ENCODE data around the gene HSPB7. TPM values are rescaled to one million over a fixed set of nuclear protein-coding genes. Genes with fewer than 3 reads are reported as not detected.

HSPB7 gene
- total RNA-seq, 1 experiment from 2014 or later, result not detected

DNA sequence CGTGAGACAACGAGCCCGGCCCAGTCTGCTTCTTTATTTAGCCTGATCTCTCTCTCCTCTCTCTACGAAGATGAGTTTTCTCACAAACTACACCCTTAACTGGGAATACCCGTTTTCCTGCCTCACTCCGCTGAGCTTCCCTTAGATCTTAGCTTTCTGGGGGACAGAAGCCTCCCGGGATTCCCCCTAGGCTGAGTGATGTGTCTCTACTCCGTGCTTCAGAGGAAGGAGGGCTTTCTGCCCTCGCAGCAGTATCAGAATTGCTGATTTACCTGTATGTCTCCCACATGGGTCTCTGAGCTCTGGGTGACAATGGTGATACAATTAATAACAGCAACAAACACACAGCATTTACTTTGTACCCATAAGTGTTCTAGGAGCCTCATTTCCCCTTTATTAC, 43.0 kb downstream of the HSPB7 start:
- no peak overlapping the region for H2BK15ac ChIP-seq (ENCODE audit: low read depth, low read length)
- H3T11ph ChIP-seq (ENCODE audit: low read length), result no peak overlapping the region
- no peaks in the 10 kb centered on the region for H3K27me3 ChIP-seq (ENCODE audit: insufficient read depth, low read length)
- no peak overlapping the region for H2AK5ac ChIP-seq (ENCODE audit: insufficient read length, low read length)
- no peak overlapping the region for H3K14ac ChIP-seq (ENCODE audit: insufficient read depth, low read length)
- no peaks in the 10 kb centered on the region for H3K4me1 ChIP-seq (ENCODE audit: insufficient read depth, low read length)
- no peak overlapping the region for H3K56ac ChIP-seq (ENCODE audit: insufficient read length, low read depth, low read length)
- DNase-seq, result no peak
- H4K8ac ChIP-seq (replicated peaks; ENCODE audit: insufficient read length, low read depth, low read length), result no peak overlapping the region
- no peak overlapping the region for H3K18ac ChIP-seq (ENCODE audit: insufficient read length, low read depth, low read length)
- no peak overlapping the region for H2AFZ ChIP-seq (ENCODE audit: low read length)
- Mint-ChIP-seq H3K27ac (peak overlapping the region in 1 of 3 experiments; percentile 40; a peak in 1 of 7 replicates), H3K9me3 (peaks cover 0 to 4% of the 10 kb centered on the region in 2 experiments; a peak in 3 of 5 replicates), H3K36me3 (ENCODE audit: insufficient read depth in 1 of 3, low read depth in 3 of 3) (peaks cover 14 to 25% (median 16%) of the 10 kb centered on the region in 3 experiments), H3K4me1 (peaks cover 11 to 14% of the 10 kb centered on the region in 2 experiments), H3K4me3 (peak overlapping the region; percentile 86 to 93), H3K27me3 (ENCODE audit: low read depth) (peaks cover 3% of the 10 kb centered on the region; the same call in 1 of the 2 replicates)
- TF ChIP-seq, protein P1, sequence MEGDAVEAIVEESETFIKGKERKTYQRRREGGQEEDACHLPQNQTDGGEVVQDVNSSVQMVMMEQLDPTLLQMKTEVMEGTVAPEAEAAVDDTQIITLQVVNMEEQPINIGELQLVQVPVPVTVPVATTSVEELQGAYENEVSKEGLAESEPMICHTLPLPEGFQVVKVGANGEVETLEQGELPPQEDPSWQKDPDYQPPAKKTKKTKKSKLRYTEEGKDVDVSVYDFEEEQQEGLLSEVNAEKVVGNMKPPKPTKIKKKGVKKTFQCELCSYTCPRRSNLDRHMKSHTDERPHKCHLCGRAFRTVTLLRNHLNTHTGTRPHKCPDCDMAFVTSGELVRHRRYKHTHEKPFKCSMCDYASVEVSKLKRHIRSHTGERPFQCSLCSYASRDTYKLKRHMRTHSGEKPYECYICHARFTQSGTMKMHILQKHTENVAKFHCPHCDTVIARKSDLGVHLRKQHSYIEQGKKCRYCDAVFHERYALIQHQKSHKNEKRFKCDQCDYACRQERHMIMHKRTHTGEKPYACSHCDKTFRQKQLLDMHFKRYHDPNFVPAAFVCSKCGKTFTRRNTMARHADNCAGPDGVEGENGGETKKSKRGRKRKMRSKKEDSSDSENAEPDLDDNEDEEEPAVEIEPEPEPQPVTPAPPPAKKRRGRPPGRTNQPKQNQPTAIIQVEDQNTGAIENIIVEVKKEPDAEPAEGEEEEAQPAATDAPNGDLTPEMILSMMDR (conservative IDR thresholded peaks at IDR 0.05), result no peak
- H4K91ac ChIP-seq (ENCODE audit: insufficient read length, low read depth, low read length), result no peak overlapping the region
- H3K9me3 ChIP-seq (ENCODE audit: control insufficient read depth, low read depth, low read length), result no peaks in the 10 kb centered on the region
- no peak overlapping the region for H2BK20ac ChIP-seq (ENCODE audit: low read depth, low read length, poor library complexity, severe bottlenecking)
- H3K79me2 ChIP-seq (ENCODE audit: insufficient read depth, low read length), result no peaks in the 10 kb centered on the region
- no peak overlapping the region for H3K9ac ChIP-seq (ENCODE audit: extremely low read depth, insufficient read length, low read length)
- no peak overlapping the region for H4K5ac ChIP-seq (ENCODE audit: insufficient read length, low read depth, low read length)
- H3K27ac ChIP-seq (ENCODE audit: insufficient read length, low read depth, low read length), result no peak overlapping the region
- no peaks in the 10 kb centered on the region for H3K79me1 ChIP-seq (ENCODE audit: insufficient read depth, low read depth, low read length, poor library complexity, severe bottlenecking)
- peak overlapping the region; percentile 58 for H3K4me2 ChIP-seq (ENCODE audit: insufficient read depth, insufficient read length, low read length)
- H4K20me1 ChIP-seq (ENCODE audit: control insufficient read depth, insufficient read depth, insufficient read length), result no peaks in the 10 kb centered on the region
- no peaks in the 10 kb centered on the region for H3K23me2 ChIP-seq (ENCODE audit: insufficient read length, low read depth, low read length, poor library complexity, severe bottlenecking)
- no peak overlapping the region for H3K4ac ChIP-seq (ENCODE audit: low read depth, low read length)
- no peak overlapping the region for H2BK120ac ChIP-seq (ENCODE audit: low read depth, low read length, poor library complexity, severe bottlenecking)
- no peak overlapping the region for H2BK5ac ChIP-seq (ENCODE audit: insufficient read length, low read length)
- no peak overlapping the region for H3K23ac ChIP-seq (ENCODE audit: insufficient read length, low read depth, low read length)
- WGBS (ENCODE audit: extremely low coverage, insufficient read length, low lambda C conversion rate), result no CpG with 5 or more reads among the region's 9 CpGs
- no peak overlapping the region for H2BK12ac ChIP-seq (ENCODE audit: insufficient read length, low read depth, low read length)
